ENCODE data around the gene LBP.

GRCh38 chr20:38387953-38388352 is 41.7 kb downstream of the LBP start:
- TF ChIP-seq CTCF (IDR thresholded peaks at IDR 0.05; ENCODE audit: low read length) (no peak), EZH2 (optimal IDR thresholded peaks at IDR 0.05; ENCODE audit: low read depth, low read length) (no peak)

Data from MM.1S (cell line).